Right renal cortex interstitium (tissue), 3 donors: ENCODE data around the gene SORBS2. TPM values are rescaled to one million over a fixed set of nuclear protein-coding genes. Genes with fewer than 3 reads are reported as not detected.

ENCODE experiments used
- DNase-seq, 3 donors: peaks; one replicate each; pipeline ENCODE4 v3.0.0-alpha.2; 2013; ENCODE audit warnings: low read depth in 3 of 3, low spot score in 2 of 3
- polyA plus RNA-seq, 3 donors: library from polyadenylated mRNA; unstranded; fragments of 120-200 nt; gene quantifications; one replicate each; pipeline ENCODE4 v1.2.1, GENCODE V29; 2013; ENCODE audit not compliant: insufficient read length in 3 of 3

SORBS2 gene
- polyA plus RNA-seq, 3 donors = 65.0 to 71.9 (median 65.3) TPM

DNA sequence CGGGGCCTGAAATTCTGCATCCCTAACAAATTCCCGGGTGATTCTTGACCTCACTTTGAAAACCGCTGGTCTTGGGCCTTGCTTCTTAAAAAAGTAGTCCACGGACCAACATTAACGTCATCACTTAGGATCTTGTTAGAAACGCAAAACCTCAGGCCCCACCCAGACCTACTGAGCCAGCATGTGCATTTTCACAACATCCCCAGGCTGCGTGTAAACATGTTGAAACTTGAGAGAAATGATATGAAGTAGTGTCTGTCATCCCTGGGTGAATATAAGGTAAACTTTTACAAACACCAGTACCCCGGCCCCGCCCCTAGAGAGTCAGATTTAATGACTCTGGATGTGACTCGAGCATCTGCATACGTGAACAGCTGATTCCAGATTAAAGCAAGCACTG is 33.7 kb downstream of the SORBS2 start:
- DNase-seq = no peak

DNA sequence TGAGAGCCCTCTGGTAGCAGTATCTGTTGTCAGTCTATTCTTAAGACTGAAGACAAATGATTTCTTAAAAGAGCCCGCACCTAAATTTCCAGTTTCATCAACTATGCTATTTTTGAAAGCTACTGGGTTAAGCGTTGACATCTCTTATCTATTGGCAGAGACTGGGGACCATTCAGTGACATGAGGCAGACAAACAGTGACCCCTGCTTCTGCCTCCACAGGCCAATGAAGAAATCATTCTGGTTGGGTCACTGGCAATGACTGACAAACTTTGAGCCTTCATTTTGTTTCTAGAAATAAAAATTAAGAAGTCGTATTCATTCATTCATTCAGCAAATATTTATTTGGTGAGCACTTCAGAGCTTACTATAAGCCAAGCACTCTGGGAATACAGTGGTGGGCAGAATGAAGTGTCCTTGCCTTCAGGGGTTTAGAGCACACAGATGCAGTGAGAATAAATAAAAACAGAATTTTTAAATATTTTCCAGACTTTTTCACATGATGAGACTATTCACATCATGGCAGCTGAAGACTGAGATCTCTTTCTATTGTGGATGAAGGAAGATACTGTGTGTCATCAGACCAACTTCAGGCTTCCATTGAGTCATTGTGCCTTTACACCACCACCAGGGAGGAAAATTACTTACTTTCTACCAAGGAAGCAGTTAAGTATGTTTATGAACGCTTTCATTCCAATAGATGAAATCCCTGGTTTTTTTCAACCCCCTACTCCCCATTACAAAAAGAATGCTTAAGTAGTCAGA is 36.0 kb downstream of the SORBS2 start:
- no peak for DNase-seq

DNA sequence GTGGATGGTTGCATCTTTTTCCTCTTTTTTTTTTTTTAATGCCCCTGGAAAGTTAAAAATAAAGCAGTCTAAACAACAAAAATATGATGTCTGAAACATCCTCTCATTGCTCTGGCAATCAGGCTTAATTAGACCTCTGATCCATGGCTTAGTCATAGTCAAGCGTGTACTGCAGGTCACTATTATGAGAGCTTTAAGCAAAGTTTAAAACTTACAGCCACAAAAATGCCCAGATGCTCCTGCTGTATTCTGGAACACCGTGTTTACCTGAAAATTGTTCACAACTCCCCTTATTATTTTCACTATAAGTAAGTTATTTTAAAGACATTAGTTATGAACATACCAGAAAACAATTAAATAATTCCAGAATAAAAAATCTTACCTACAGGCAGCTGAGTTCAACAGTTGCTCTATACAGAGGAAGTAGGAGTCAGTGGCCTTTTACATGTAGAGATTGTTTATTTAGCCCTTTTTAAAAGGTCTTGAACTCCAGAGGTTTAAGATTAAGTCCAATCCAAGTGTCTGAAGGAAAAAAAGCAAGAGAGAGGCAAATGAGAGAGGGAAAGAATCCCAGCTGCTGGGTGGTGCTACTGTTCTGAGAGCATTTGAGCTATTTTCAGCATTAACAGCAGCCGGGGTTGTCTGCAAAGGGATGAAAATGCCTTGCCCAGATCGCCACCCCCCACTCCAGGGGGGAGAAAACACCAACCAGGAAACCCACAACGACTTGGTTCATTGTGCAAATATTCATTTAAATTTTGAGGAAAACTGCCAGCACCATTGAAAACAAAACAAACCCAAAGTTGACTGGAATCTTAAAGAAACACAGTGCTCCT is 36.9 kb downstream of the SORBS2 start:
- DNase-seq = no peak

DNA sequence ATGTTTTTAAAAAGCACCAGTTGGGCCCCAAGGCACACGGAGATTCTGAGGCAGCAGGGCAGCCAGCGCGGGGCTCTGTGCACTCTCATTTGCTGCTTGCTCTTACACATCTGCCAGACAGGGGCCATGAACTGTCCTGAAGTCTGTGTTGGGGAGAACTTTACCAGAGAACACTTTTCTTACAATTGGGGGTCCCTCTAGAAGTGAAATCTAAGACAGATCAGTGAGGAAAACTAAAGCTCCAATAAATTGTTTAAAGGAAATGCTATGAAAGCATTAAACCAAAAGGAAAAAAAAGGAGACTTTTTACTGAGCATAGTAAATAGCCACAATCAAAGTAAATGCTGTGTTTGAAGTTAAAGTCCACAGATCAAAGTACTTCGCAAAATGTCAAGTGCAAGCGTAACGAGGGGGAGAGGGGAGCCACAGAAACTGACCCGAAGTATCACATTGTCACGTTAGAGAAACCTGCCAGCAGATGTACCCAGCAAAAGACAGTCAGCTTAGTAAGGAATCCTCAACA is 37.8 kb downstream of the SORBS2 start:
- no peak for DNase-seq

DNA sequence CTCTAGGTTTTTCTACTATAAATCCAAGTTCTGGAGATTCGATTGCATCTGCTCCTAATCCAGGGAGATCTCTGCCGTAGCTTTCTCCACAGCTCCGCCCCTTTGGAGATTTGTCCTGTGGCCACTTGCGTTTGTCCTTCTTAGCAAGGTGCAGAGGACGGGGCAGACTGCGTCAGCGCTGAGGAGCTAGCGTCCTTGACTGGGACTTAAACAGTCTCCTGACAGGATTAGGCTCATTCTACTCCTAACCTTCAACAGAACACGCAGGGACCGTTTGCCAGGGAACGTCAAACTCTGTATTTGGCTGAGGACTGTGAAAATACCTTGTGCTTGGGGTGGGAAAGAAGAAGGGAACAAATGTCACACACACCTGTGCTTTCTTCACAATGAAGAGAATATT is 38.6 kb downstream of the SORBS2 start:
- DNase-seq = no peak

DNA sequence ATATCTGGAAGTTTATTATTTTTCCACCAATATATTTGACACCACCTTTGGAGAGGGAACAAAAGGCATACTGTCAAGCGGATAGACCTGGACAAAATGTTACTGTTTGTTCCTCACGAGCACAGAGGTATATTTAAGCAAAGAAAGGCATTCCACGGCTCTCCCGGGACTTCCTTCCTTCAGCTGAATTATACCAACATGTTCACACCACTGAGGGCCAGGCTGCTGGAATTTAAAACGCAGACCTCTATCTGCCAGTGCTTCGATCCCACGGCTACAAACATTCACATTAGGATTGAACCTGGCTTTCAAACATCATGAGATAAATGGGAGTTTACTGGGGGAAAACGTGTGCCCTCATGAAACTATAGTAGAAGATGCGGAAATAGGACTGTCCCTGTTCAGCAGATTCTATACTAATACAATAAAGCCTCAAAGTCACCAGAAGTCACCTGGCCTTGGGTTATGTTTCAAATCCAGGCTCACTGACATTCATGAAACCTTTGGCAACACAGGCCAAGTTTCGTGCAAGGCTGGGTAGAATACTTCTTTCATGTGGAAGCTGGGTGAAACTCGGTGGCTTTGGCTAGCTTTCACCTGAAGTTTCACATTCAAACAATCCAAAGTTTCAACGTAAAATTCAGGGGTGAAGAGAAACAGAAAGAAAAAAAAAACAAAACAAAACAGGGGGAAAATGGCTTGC is 39.5 kb downstream of the SORBS2 start:
- DNase-seq = no peak

DNA sequence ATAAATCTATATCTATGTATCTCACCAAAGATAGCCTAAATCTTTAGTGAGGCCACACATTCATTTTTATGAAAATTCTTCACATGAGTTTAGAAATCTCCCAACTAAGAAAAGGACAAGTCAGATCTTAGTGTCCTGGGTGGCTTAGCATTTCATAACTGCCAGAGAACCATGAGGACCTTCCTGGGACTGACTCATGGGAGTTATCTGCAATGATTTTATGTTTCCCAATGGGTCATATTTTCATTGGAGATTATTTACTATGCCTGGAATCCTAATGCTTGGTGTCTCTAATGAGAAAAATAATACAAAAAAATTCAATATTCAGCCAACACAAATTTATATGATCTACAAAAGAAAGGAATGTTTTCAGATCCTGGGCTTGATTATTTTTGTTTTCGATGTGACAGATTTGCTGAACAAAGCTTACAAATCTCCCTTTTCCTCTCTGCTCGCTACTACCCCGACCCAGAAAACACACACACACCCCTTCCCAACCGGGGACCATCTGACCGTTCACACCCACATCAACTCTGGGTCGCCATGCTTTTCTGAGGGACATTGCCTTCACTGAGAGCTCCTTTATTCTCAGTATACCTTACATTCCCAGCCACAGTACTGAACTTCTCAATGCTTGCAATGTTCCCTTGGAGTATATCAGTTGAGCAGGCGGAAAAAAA is 40.1 kb downstream of the SORBS2 start:
- no peak for DNase-seq

DNA sequence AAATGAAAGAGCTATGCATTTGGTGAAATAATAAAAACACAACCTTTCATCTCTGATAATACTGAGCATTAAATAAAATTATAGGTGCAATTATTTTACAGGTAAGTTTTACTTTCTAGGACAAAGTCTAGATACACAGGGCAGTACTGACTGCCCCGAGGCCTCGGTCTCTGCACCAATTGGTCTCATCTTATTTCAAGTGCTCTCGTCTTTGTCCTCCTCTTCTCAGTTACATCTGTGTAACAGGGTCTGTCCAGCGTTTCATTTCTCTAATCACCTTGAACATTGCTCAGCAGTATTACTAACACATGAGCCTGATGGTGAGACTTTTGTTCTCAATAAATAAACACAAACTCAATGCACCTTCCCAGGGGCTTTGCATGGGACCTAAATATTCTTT is 44.5 kb downstream of the SORBS2 start:
- no peak for DNase-seq

DNA sequence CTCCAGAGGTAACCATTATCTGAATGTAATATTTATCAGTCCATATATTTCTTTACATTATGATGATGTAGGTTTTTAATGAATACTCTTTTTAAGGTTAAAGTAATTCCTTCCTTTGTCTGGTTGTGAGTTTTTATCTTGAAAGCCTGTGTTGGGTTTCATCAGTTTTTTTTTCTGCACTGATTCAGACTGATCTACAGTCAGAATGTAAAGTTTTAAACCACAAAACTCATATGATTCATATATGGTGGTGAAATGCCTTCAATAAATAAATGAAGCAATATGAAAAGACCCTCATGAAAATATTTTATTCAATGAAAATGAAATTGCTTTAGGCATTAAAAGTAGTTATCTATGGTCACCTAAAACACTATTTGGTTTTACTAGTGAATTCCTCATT is 47.1 kb downstream of the SORBS2 start:
- DNase-seq = no peak

DNA sequence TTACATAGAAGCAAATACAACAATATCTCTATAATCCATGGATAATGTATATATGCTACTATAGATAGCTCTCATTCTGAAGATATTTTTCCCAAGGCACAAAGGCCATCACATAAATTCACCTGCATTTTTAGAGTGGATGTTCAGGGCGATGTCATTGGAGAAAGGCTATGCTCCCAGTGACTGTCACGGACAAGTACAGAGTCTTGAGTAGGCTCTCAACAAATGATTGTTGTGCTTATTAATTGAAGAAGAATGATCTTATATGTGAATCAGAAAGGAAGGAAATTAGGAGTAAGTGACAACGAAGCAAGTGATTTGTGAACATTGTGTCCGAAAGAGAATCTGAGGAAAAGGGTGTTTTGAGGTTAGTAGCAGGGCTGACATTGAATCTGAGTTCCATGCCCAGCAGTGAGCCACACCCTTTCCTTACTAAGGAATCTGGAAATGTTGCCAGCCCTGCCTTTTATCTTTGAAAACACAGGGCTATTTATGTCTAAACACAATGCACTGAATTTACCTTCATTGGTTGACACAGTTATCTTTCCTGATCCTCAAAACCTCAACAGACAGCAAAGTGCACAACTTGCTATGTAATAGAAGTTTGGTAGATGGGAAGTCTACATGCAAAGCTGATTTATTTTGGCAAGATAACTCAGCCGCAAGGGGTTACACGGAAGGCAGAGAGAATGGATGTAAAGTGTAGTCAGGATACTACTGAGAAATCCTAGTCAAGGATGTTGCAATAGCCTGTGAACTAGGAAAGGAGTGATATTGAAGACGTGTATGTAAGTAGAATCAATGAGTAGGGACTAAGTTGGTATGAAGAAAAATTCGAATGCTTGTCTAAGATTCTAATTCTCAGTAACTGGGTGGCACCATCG is 50.4 kb downstream of the SORBS2 start:
- DNase-seq = no peak

DNA sequence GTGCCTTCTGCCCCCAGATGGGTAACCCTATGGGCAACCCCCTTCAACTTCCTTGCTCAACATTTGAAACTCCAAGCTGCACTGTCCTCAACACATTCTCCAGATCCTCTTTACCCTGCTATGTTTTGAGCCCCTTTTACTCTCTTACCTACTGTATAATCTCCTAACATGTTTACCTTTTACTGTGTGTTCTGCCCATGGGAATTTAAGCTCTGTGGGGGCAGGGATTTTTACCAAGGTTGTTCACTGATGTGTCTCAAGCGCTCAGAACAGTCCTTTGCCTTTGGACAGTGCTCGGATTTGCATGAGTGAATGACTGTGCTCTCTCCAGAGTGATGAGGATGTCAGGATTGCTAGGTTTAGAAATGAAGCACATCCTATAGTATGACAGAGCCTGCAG is 53.2 kb downstream of the SORBS2 start:
- no peak for DNase-seq

DNA sequence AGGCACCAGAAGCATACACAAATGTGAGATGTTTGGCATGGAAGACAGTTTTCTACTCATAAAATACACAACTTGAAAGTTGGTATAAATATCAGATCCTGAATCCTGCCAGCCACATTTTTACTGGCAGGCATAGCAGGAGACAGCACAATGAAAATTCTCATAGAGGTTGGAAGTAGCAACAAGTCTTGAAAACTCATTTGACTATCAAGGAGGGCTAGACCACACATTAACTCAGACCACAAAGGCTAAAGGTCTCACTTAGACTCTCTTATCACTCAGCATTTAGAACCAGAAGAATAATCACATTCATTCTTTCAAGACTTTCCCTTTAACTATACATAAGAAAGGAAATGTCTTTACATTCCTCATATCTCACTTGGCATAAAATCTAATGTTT is 56.5 kb downstream of the SORBS2 start:
- DNase-seq = no peak

DNA sequence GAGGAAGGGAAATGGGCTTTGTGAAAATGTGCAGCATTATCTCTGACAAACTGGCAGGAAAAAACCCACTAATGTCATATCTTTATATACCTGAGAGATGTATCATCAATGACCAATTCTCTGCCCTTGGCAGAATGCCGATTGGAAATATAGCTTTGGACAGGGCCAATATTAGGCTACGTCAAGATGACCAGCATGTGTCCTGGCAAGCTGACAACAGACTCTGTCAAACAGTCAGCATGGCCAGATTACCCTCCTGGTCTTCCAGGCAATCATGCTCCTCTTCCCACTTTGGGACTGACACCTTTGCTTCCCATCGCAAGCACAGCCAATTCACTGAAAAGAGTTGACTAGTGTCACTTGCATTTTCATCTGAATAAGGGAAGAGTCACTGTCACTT is 57.0 kb downstream of the SORBS2 start:
- DNase-seq = no peak

DNA sequence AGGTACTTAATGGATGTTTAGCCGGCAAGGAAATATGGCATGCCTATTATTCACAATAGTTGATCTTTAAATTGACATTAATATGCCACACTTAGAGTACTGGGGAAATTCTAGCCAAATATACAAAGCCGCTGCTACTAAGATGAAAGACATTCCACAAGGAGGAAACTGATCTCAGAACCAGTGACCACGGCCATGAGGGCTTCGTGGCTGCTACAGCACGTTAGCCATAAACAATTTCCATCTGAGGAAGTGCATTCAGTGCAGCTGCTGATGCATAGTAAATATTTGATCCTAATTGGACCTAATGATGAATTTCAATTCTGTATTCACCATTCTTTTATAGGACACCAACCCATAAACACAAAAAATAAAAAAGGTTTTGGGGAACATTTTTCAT is 59.1 kb downstream of the SORBS2 start:
- no peak for DNase-seq

DNA sequence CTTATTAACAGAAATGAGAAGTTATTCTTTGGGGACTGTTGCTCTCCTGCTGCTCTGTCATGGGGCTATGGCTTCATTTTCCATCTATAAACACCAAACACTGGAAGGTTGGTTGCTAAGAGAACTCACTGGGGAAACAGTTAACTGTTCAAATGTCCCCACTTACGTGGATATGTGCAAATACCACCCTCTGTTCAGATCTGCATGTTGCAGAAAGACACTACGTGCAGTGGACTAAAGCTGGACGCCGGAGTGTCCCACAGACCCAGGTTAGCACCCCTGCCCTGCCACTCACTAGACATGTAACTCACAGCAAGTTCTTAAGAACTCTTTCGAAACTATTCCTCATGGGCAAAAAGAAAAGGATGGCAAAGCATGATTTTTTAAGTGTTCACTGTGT is 62.1 kb downstream of the SORBS2 start:
- DNase-seq = no peak

DNA sequence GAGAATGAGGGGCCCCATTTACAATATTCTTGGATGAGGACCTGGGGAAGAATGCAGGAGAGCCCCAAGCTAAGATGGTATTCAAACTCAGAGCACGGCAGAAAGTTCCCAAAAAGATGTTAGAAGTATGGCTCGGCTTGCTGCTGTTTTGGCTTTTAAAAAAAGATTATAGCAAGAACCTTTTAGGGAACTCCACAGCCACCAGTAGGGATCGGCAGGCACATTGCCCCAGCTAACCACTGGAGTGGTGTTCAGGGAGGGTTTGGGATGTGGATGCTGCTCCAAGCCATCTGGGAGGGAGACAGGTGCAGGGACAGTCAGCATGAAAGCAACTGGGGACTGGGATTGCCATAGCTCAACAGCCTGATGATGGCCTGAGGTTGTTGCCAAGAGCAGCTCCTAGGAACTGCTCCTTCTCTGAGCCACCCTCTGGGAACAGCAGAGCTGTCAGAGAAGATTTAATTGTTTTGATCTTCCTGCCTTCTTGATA is 63.0 kb downstream of the SORBS2 start:
- no peak for DNase-seq

DNA sequence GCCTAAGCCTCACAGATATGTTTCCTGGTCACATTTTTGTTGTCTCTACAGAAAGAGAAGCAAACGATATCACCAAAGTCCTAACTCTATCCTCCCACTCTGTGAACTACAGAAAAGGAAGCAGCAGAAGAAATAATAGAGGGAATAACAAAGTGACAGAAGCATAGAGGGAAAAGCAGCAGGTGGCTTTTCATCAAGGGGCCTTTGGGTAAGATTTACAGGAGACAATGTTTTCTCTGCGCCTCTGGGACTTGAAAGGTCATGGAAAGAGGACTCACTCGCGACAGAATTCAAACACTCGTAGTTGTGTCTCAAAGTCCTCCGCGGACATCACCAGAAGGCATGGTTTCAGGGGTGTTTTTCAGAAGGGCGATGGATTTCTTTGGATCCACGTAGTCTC is 66.1 kb downstream of the SORBS2 start:
- DNase-seq = no peak

DNA sequence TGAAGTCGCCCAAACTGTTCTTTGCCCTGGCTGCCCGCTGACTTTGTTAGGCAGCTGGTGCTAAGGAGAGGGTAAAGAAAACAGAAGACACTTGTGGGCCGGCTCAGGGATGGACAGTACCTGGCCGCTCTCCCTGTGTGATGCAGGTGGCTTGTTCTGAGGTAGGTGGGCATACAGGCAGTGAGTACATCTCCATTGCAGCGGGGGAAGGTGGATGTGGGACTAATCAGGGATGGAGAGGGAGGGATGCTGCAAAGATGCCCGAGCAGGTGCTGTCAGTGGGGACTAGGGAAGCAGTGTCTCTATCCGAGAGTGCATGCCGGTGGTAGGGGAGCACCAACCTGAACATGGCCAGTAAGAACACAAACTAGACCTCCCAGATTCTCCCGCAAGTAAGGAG is 67.0 kb downstream of the SORBS2 start:
- DNase-seq = no peak

DNA sequence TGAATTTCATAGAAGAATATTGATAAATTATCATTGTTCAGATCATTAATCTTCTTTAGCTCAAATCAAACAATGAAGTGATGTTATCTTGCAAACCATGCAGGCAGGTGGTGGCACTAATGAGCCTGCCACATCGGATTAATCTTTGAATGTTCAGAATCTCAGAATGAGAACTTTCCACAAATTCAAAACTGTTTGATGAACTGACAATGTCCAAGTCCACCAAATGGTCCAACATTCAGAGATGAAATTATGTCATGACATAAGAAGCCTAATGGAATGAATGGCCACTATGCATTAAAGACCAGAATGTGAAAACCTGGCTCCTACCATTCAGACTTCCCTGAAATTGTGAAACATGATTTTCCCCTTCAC is 67.5 kb downstream of the SORBS2 start:
- no peak for DNase-seq
